AG04450 (cell line): ENCODE data around the gene EXOC4. TPM values are rescaled to one million over a fixed set of nuclear protein-coding genes. Genes with fewer than 3 reads are reported as not detected.

ENCODE experiments used
- CTCF ChIA-PET: fragments of 300-600, 350-600 bp; formaldehyde crosslinking; extraction: SDS; loops from one replicate; lab custom pipeline; 2022; ENCODE audit warnings: antibody characterized with exemption, inconsistent platforms; lab: Charles Lee
- POLR2A ChIA-PET: fragments of 350-600 bp; formaldehyde crosslinking; extraction: SDS; loops from one replicate; lab custom pipeline; 2021; ENCODE audit warnings: antibody characterized with exemption, inconsistent platforms; lab: Yijun Ruan, JAX
- DNase-seq: peaks from one replicate; pipeline ENCODE4 v3.0.0-alpha.2; 2011; ENCODE audit warnings: low read depth, low spot score
- H3K27ac ChIP-seq: one replicate; pipeline ENCODE4 v1.5.1; 2012; ENCODE audit warnings: low read depth, low read length, control low read depth
- H3K27me3 ChIP-seq: one replicate; pipeline ENCODE4 v1.6.0; 2012; ENCODE audit warnings: low read length; ENCODE audit not compliant: control insufficient read depth, insufficient read depth
- H3K4me3 ChIP-seq: 2 replicates; pipeline ENCODE4 v1.5.1; 2011; ENCODE audit warnings: mild to moderate bottlenecking, low read depth, low read length, control low read depth
- H3K9me3 ChIP-seq: 2 replicates; pipeline ENCODE4 v1.5.1; 2012; ENCODE audit warnings: low read length; ENCODE audit not compliant: control insufficient read depth, insufficient read depth
- polyA plus RNA-seq: library from polyadenylated mRNA; depleted of rRNA; stranded (reverse); fragments of >200 nt; gene quantifications from 2 replicates; pipeline ENCODE4 v1.2.3, GENCODE V29; 2011
- TF ChIP-seq, protein P1 (sequence below): IDR thresholded peaks from 2 replicates; pipeline ENCODE4 v1.5.1; 2011; ENCODE audit warnings: low read depth, low read length, control low read depth, inconsistent platforms

The EXOC4 gene
- polyA plus RNA-seq, 1 experiment, result 73.5 TPM

DNA sequence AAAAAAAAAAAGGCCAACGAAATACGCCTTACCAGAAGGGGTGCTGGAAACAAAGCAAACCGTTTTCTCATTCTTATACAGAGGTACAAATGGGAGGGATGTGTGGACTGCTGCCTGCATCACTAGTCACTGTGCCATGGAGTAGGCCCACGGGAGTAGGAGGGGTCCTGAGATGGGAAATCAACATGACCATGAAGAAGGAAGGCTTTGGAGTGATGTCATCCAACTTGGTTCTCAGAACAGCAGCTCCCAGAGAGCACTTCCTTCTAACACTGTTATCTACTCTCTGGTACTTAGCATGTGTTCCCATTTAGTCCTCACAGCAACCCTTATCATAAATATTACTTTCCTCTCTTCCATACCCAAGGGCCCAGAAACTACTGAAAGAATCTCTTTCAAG lies 814.3 kb downstream of the EXOC4 start:
- ChIA-PET POLR2A (interaction anchor here (0.6 to 0.7 kb wide), 2 partner anchors 579 to 830 kb away, joined by 3 read pairs; no protein-coding TSS in a partner anchor), CTCF (no interaction called here)
- H3K27me3 ChIP-seq, result no peaks in the 10 kb centered on the region
- no peak overlapping the region for H3K27ac ChIP-seq
- no peak overlapping the region for H3K4me3 ChIP-seq
- TF ChIP-seq, protein P1, sequence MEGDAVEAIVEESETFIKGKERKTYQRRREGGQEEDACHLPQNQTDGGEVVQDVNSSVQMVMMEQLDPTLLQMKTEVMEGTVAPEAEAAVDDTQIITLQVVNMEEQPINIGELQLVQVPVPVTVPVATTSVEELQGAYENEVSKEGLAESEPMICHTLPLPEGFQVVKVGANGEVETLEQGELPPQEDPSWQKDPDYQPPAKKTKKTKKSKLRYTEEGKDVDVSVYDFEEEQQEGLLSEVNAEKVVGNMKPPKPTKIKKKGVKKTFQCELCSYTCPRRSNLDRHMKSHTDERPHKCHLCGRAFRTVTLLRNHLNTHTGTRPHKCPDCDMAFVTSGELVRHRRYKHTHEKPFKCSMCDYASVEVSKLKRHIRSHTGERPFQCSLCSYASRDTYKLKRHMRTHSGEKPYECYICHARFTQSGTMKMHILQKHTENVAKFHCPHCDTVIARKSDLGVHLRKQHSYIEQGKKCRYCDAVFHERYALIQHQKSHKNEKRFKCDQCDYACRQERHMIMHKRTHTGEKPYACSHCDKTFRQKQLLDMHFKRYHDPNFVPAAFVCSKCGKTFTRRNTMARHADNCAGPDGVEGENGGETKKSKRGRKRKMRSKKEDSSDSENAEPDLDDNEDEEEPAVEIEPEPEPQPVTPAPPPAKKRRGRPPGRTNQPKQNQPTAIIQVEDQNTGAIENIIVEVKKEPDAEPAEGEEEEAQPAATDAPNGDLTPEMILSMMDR, result no peak
- no peak for DNase-seq
- H3K9me3 ChIP-seq, result no peaks in the 10 kb centered on the region

GRCh38 chr7:134068670-134069069 lies 815.8 kb downstream of the EXOC4 start:
- no peak for DNase-seq
- Histone ChIP-seq H3K27me3 (no peaks in the 10 kb centered on the region), H3K27ac (no peak overlapping the region), H3K4me3 (no peak overlapping the region), H3K9me3 (no peaks in the 10 kb centered on the region)
- ChIA-PET CTCF (no interaction called here), POLR2A (no interaction called here)
- TF ChIP-seq, protein P1, result no peak

- DNase-seq, result no peak
- no peaks in the 10 kb centered on the region for H3K27me3 ChIP-seq
- no peak overlapping the region for H3K4me3 ChIP-seq
- ChIA-PET POLR2A (no interaction called here), CTCF (no interaction called here)
- H3K27ac ChIP-seq, result no peak overlapping the region
- TF ChIP-seq, protein P1, result no peak
- H3K9me3 ChIP-seq, result no peaks in the 10 kb centered on the region
These were observed 816.3 kb downstream of the EXOC4 start for GRCh38 chr7:134069187-134069586.

GRCh38 chr7:134070673-134071072 lies 817.8 kb downstream of the EXOC4 start:
- H3K9me3 ChIP-seq, result no peaks in the 10 kb centered on the region
- H3K4me3 ChIP-seq, result no peak overlapping the region
- DNase-seq, result no peak
- no peaks in the 10 kb centered on the region for H3K27me3 ChIP-seq
- CTCF ChIA-PET, result no interaction called here
- no peak overlapping the region for H3K27ac ChIP-seq
- POLR2A ChIA-PET, result no interaction called here
- TF ChIP-seq, protein P1, result no peak

GRCh38 chr7:134071355-134072331 lies 818.8 kb downstream of the EXOC4 start:
- TF ChIP-seq, protein P1, result no peak
- POLR2A ChIA-PET, result no interaction called here
- Histone ChIP-seq H3K4me3 (no peak overlapping the region), H3K9me3 (no peaks in the 10 kb centered on the region), H3K27me3 (no peaks in the 10 kb centered on the region), H3K27ac (no peak overlapping the region)
- CTCF ChIA-PET, result no interaction called here
- no peak for DNase-seq
